Bronchial epithelial cell (primary cell): ENCODE results near the gene ADGRA1. TPM values are rescaled to one million over a fixed set of nuclear protein-coding genes. Genes with fewer than 3 reads are reported as not detected.

ENCODE experiments used
- DNase-seq: peaks from one replicate; pipeline ENCODE4 v3.0.0-alpha.2; 2010; ENCODE audit warnings: low read depth
- FAIRE-seq: peaks from 2 replicates; lab custom pipeline; 2011; peaks lifted over from hg19 to GRCh38; lab: Jason Lieb, UNC
- H3K27me3 ChIP-seq: 2 replicates; pipeline ENCODE4 v1.5.1; 2011; ENCODE audit warnings: low read length; ENCODE audit not compliant: control insufficient read depth, insufficient read depth
- H3K36me3 ChIP-seq: 2 replicates; pipeline ENCODE4 v1.5.1; 2011; ENCODE audit warnings: low read length; ENCODE audit not compliant: control insufficient read depth, insufficient read depth
- H3K4me3 ChIP-seq: 2 replicates; pipeline ENCODE4 v1.5.1; 2011; ENCODE audit warnings: mild to moderate bottlenecking, low read depth, low read length, control low read depth
- total RNA-seq: library from RNA; depleted of rRNA; stranded (reverse); fragments of >200 nt; gene quantifications from 2 replicates; pipeline ENCODE4 v1.2.1, GENCODE V29; 2014
- TF ChIP-seq, protein P1 (sequence below): IDR thresholded peaks from 2 replicates; pipeline ENCODE4 v1.5.1; 2011; ENCODE audit warnings: mild to moderate bottlenecking, moderate library complexity, low read length, control low read depth, inconsistent platforms; ENCODE audit not compliant: insufficient read depth, severe bottlenecking

Gene ADGRA1
- total RNA-seq, 1 donor from 2014 or later, result not detected

DNA sequence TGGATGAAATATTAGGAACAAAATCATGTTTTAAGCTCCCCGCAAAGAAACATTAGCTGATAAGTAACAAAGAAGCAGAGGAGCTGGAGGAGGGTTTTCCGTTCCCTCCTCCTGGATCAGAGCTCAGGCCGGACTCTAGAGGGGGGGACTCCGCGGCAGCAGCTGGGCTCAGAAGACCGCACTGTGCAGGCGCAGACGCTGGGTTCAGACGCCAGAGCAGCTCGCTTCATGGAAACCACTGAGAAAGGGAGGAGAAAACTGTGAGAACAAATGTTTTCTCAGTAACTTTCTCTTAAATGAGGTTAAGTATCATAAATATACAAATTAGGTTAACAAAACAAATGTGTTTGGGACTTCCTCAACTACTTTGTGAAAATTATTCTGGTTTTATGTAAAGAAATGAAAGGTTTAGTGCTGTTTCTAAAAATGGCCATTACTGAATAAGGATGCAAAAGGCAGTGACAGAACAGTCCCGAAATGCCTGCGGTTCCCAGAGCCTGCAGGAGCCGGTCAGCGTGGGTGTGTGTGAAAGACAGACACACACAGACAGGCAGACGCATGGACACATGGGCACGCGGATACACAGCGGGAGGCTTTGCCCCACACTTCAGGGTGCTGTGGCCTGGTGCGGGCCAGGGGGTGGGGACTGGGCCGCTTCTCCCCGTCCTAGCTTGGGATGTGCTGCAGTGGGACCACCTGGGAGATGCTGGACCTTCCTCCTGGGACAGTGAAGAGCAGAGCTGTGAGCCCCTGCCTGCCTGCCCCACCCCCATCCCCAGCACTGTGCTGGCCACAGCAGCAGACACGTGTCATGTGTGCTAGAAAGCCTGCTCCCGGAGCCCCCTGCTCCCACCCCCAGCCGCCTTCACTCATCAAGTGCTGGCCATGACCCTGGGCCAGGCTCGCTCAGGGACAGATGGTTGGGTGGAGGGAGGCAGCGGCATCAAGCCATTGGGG lies 20.3 kb upstream of the ADGRA1 start:
- DNase-seq (no peak), FAIRE-seq (no peak)
- H3K4me3 ChIP-seq, result no peak overlapping the region
- H3K36me3 ChIP-seq, result no peaks in the 10 kb centered on the region
- no peaks in the 10 kb centered on the region for H3K27me3 ChIP-seq
- TF ChIP-seq, protein P1, sequence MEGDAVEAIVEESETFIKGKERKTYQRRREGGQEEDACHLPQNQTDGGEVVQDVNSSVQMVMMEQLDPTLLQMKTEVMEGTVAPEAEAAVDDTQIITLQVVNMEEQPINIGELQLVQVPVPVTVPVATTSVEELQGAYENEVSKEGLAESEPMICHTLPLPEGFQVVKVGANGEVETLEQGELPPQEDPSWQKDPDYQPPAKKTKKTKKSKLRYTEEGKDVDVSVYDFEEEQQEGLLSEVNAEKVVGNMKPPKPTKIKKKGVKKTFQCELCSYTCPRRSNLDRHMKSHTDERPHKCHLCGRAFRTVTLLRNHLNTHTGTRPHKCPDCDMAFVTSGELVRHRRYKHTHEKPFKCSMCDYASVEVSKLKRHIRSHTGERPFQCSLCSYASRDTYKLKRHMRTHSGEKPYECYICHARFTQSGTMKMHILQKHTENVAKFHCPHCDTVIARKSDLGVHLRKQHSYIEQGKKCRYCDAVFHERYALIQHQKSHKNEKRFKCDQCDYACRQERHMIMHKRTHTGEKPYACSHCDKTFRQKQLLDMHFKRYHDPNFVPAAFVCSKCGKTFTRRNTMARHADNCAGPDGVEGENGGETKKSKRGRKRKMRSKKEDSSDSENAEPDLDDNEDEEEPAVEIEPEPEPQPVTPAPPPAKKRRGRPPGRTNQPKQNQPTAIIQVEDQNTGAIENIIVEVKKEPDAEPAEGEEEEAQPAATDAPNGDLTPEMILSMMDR, result no peak

DNA sequence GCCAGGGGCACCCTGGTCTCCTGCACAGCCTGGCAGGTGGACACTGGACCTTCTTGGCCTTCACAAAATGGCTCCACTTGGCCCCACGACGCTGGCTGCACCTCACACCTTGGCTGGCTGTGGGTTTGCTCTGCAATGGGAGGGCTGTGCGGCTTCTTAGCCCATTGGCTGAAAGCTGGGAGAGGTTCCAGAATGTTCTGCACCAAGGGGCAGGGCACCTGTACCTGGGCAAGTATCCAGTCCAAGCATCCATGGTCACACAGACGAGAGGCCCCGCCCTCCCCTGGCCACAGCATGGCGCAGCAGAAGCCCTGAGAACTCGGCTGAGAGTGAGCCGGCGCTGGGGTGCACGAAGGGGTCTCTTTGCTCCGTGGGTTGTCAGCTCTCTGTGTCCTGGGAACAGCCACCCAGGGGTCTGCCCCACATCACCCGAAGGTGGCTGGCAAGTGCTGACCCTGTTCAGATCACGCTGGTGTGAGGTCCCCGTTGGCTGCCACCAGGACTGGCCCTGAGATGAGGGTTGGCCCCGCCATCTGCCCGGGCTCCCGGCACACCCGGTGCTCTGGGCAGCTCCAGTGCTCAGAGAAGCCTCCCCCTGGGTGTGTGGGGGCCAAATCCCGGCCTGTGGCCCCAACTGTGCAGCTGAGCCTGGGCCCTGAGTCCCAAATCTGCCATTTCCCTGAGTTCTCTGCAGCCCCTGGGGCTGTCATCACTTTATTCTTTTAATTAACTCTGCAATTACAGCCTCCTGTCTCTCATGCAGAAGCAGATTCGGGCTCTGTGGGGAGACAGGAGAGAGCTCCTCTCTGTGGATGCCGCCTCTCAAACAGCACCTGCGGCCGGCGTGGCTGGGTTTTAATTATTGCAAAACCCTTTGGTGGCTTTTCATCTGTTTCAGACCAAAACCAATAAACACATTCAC lies 19.4 kb upstream of the ADGRA1 start:
- Histone ChIP-seq H3K4me3 (no peak overlapping the region), H3K36me3 (no peaks in the 10 kb centered on the region), H3K27me3 (no peaks in the 10 kb centered on the region)
- DNase-seq (no peak), FAIRE-seq (no peak)
- TF ChIP-seq, protein P1, result no peak

DNA sequence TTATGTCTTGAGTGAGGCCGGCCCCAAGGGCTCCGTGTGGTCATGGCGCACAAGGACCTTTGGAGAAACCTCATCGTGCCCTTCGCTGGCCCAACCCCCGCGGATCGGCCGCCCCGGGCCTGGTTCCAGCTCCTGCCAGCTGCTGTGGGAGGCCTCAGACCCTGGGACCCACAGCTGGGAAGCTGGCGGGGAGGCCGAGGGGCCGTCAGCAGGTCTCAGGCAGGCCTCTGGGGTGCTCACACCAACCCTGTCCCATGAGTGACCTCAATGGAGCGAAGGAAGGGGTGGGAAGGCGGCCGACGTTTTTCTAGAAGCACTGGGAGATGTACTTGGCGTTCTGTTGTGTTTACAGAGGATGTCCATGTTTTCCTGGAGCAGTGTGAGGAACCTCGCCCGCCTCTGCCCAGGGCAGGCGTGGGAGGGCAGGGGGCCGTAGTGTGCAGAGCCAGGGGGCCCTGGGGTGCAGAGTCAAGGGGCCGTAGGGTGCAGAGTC lies 18.6 kb upstream of the ADGRA1 start:
- DNase-seq, result no peak
- Histone ChIP-seq H3K36me3 (no peaks in the 10 kb centered on the region), H3K27me3 (no peaks in the 10 kb centered on the region), H3K4me3 (no peak overlapping the region)
- TF ChIP-seq, protein P1, result no peak
- no peak for FAIRE-seq

DNA sequence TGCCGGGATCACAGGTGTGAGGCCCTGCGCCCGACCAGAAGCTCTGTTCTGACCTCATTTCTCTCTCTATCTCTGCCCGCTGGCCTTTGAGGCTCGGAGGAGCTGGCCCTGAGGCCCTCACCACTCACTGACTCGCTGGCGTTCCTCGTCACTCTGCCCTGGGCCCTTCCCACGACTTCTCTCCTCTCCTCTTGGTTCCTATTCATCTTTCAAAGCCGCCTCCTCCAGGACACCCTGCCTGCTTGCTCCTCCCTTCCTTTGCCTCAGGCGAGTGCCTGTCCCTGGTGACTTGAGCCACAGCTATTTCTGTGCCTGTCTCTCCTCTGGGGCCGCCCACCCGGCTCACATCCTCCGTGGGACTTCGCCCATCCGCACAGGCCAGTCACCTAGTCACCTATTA lies 17.3 kb upstream of the ADGRA1 start:
- FAIRE-seq, result no peak
- DNase-seq, result no peak
- Histone ChIP-seq H3K27me3 (no peaks in the 10 kb centered on the region), H3K4me3 (no peak overlapping the region), H3K36me3 (no peaks in the 10 kb centered on the region)
- TF ChIP-seq, protein P1, result no peak

DNA sequence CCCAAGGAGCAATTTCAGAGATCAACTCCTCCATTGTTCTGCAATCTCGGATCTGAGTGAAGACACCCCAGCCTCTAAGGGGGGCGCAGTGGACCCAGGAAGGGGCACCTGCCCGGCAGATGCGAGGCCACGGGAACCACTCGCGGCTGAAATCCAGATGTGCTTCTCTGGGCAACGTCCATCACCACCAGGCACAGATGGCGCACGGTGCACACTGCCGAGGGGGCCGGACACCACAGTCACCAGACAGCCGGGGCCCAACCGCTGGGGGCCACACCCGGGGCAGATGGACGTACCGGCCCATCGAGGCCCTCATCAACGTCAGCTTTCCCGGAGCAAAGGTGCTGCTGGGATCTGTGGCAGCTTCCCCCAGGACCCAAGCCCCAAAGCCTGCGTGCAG lies 16.9 kb upstream of the ADGRA1 start:
- no peaks in the 10 kb centered on the region for H3K27me3 ChIP-seq

More for the DNA sequence above, 16.9 kb upstream of the ADGRA1 start:
- FAIRE-seq (no peak), DNase-seq (no peak)
- Histone ChIP-seq H3K36me3 (no peaks in the 10 kb centered on the region), H3K4me3 (no peak overlapping the region)
- TF ChIP-seq, protein P1, result no peak
